Measurements from ENCODE around the gene GPX6.

DNA sequence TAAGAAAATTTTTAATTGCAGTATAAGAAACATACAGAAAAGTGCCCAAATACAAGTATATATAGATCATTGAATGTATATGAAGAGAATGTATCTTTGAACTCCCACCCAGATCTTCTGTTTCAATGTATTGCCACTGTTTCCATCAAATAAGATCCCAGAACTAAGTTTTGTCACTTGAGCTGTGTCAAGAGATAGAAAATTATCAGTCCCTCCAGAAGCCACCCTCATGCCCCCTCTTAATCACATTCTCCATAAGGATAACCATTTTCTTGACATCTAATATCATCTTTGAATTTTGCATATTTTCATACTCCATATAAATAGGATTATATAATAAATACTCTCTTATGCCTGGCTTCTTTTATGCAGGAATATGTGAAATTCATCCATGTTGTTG lies 30.4 kb upstream of the GPX6 start:
- no peak for TF ChIP-seq CTCF (IDR thresholded peaks at IDR 0.05)
- TF ChIP-seq, protein P1, sequence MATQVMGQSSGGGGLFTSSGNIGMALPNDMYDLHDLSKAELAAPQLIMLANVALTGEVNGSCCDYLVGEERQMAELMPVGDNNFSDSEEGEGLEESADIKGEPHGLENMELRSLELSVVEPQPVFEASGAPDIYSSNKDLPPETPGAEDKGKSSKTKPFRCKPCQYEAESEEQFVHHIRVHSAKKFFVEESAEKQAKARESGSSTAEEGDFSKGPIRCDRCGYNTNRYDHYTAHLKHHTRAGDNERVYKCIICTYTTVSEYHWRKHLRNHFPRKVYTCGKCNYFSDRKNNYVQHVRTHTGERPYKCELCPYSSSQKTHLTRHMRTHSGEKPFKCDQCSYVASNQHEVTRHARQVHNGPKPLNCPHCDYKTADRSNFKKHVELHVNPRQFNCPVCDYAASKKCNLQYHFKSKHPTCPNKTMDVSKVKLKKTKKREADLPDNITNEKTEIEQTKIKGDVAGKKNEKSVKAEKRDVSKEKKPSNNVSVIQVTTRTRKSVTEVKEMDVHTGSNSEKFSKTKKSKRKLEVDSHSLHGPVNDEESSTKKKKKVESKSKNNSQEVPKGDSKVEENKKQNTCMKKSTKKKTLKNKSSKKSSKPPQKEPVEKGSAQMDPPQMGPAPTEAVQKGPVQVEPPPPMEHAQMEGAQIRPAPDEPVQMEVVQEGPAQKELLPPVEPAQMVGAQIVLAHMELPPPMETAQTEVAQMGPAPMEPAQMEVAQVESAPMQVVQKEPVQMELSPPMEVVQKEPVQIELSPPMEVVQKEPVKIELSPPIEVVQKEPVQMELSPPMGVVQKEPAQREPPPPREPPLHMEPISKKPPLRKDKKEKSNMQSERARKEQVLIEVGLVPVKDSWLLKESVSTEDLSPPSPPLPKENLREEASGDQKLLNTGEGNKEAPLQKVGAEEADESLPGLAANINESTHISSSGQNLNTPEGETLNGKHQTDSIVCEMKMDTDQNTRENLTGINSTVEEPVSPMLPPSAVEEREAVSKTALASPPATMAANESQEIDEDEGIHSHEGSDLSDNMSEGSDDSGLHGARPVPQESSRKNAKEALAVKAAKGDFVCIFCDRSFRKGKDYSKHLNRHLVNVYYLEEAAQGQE (IDR thresholded peaks at IDR 0.05; ENCODE audit: insufficient read depth in 1 of 2, low read depth in 2 of 2, low read length in 1 of 2): no peak

Data from Panc1 (cell line).